ENCODE data around the gene AP1S1.

- no peak for TF ChIP-seq CTCF (IDR thresholded peaks at IDR 0.05; ENCODE audit: insufficient read depth, low read length)
- TF ChIP-seq REST (IDR thresholded peaks at IDR 0.05; ENCODE audit: insufficient replicate concordance, low read depth): no peak
- no peak for TF ChIP-seq GABPA (IDR thresholded peaks at IDR 0.05; ENCODE audit: low read depth)
- no peak for TF ChIP-seq POLR2AphosphoS5 (IDR thresholded peaks at IDR 0.05; ENCODE audit: low read depth)
- no peak for TF ChIP-seq SPI1 (IDR thresholded peaks at IDR 0.05; ENCODE audit: borderline replicate concordance, low read depth)
Measured at GRCh38 chr7:101177644-101178043, 23.4 kb downstream of the AP1S1 start.

Data from HL-60 (cell line).